ENCODE measurements around the gene KCTD1. TPM values are rescaled to one million over a fixed set of nuclear protein-coding genes. Genes with fewer than 3 reads are reported as not detected.

The KCTD1 gene
- 40.5 and 43.2 TPM in 2 replicates for total RNA-seq

DNA sequence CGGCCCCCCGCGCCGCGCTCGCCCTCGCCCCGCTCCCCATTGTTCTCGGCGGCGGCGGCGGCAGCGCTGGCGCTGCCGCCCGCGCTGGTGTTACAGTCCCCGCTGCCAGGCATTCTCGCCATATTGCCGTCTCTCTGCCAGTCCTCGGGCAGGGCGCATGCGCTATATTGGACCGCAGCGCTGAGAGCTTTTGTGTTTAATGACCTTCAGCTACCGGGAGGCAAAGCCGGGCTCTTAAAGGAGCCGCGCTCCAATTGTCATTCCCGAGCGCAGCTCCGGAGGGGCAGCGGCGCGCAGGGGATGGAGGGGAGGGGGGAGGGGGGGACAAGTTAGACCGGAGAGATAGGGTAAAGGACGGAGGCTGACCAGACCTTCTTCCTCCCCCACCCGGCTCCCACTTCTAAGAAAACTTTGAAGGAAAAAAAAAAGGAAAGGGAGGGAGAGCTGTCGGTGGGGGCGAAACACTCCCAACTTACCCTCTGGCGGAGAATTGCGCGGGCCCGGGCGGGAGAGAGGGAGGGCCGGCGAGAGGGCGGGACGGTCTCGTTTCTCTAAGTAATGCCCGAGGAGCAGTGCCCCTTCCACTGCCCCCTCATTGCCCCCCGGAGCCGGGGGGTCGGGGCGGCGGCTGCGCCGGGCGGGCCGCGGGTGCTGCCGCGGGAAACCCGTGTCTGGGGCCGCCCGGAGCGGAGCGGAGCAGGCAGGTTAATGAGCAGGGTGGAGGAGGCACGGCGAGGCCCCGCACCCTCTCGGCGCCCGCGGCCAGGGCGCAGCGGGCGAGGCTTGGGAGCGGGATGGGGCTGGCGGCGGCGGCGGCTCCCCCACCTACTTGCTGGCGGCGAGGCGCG is at the start of gene KCTD1:
TSS of gene KCTD1 (minus strand) at position 139 of the 848 bp plus-strand sequence. CDS start at position 122, 17 bp downstream.

All from hair follicular keratinocyte (primary cell).